Measurements from ENCODE around the gene TTC34.

The TTC34 gene

DNA sequence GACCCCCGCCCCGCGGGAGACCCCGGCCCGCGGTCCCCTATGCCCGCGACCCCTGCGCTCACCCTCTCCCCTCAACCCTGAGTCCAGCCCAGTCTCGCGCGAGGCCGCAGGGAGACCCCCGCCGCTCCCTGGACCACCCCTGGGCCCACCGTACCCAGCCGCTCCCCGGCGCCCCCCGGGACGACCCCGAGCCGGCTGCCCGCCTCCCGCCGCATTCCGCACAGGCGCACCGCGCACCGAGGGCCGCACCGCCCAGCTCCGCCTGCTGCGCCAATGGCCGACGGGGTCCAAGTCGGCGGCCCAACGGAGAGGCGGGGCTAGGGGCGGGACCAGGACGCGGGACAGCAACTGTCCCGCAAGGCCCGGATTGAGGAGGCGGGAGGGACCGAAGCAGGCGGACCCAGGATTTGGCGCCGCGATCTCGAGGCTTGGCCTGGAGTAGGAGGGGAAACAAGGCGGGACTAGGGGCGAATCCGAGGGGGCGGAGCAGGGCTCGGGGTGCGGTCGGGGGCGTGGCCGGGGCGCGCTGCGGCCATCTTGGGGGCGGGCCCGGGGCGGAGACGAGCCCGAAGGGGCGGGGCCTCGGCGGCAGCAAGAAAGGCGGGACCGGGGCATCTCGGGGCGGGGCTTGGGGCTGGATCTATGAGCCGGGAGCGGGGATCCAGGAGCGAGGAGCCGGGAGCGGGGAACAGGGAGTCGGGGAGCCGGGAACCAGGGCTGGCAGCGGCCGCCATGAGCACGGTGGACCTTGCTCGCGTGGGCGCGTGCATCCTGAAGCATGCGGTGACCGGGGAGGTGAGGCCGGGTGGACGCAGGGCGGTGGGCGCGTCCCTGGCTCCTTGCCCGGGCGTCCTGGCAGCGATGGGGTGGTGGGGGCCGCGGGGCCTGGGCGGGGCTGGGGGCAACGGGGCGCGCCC, 215.1 kb downstream of the TTC34 start, which contains the start of gene PRXL2B:
Gene PRXL2B, plus strand, starts transcription at position 624 of the 917 bp plus-strand sequence. Its CDS starts 109 bp downstream, at position 733.
- TF ChIP-seq GATA1 (IDR thresholded peaks at IDR 0.05; ENCODE audit: low read depth, low read length) (no peak), POLR2A (IDR thresholded peaks at IDR 0.05; ENCODE audit: low read length) (peak; percentile 63)
- peak; percentile 99 for DNase-seq
